H1 (cell line): ENCODE data around the gene MMP28. TPM values are rescaled to one million over a fixed set of nuclear protein-coding genes. Genes with fewer than 3 reads are reported as not detected.

Source experiments
- ASH2L ChIP-seq: fragments of 200-600, 300-600 bp; sonication (generic); IDR thresholded peaks from one replicate; pipeline ENCODE4 v1.7.1; 2017; ENCODE audit warnings: low read length
- BRCA1 ChIP-seq: IDR thresholded peaks from 2 replicates; pipeline ENCODE4 v1.6.1; 2012; ENCODE audit warnings: low read depth, low read length, improper control_type of control experiment
- CBX5 ChIP-seq: fragments of 300-800, 300-1000 bp; sonication (generic); IDR thresholded peaks from 2 replicates; pipeline ENCODE4 v1.7.1; 2016; ENCODE audit warnings: antibody characterized with exemption, low read length, low read depth
- CHD2 ChIP-seq: IDR thresholded peaks from 2 replicates; pipeline ENCODE4 v1.6.1; 2012; ENCODE audit warnings: low read length, improper control_type of control experiment
- CHD7 ChIP-seq: fragments of 300-600 bp; sonication (generic); IDR thresholded peaks from 2 replicates; pipeline ENCODE4 v1.7.1; 2012; ENCODE audit warnings: low read length, moderate library complexity, mild to moderate bottlenecking, inconsistent platforms; ENCODE audit not compliant: insufficient replicate concordance
- FOSL1 ChIP-seq: IDR thresholded peaks from 2 replicates; pipeline ENCODE4 v1.6.1; 2011; ENCODE audit warnings: mild to moderate bottlenecking, low read depth, low read length, moderate library complexity; ENCODE audit not compliant: insufficient read depth
- KDM5A ChIP-seq: fragments of 200-600 bp; IDR thresholded peaks from 2 replicates; pipeline ENCODE4 v1.7.1; 2012; ENCODE audit warnings: mild to moderate bottlenecking, low read length, inconsistent platforms, mixed read lengths
- NANOG ChIP-seq: IDR thresholded peaks from 2 replicates; pipeline ENCODE4 v1.6.1; 2011; ENCODE audit warnings: low read length, low read depth, mild to moderate bottlenecking, inconsistent platforms; ENCODE audit not compliant: insufficient read depth, poor library complexity, severe bottlenecking
- RAD21 ChIP-seq, 2 experiments: IDR thresholded peaks in 1 of 2; conservative IDR thresholded peaks in 1 of 2; 2 replicates each; pipeline ENCODE4 v1.6.1; 2011; ENCODE audit warnings: low read depth in 2 of 2, low read length in 2 of 2, improper control_type of control experiment in 1 of 2, inconsistent platforms in 1 of 2, mild to moderate bottlenecking in 1 of 2, moderate library complexity in 1 of 2
- RXRA ChIP-seq: IDR thresholded peaks from 2 replicates; pipeline ENCODE4 v1.6.1; 2011; ENCODE audit warnings: low read depth, mild to moderate bottlenecking, low read length, moderate library complexity; ENCODE audit not compliant: insufficient read depth
- TBP ChIP-seq: IDR thresholded peaks from 2 replicates; pipeline ENCODE4 v1.6.1; 2011; ENCODE audit warnings: low read depth, low read length, improper control_type of control experiment
- ZNF274 ChIP-seq: IDR thresholded peaks from 2 replicates; pipeline ENCODE4 v1.7.0; 2012; ENCODE audit warnings: low read length, borderline replicate concordance; ENCODE audit errors: extremely low read depth
- polyA plus RNA-seq, 7 experiments: library from polyadenylated mRNA; depleted of rRNA in 3 of 7; stranded (reverse) in 5 of 7; unstranded in 2 of 7; fragments of >200 nt in 5 of 7; fragments of 200-250 nt in 2 of 7; gene quantifications; 1 replicate in 5 of 7; 2 replicates in 1 of 7; 4 replicates in 1 of 7; pipeline versions ENCODE4 v1.2.1 to v1.2.3, GENCODE V29; 2011 to 2013; ENCODE audit warnings: missing spikeins in 2 of 7, mixed read lengths in 2 of 7
- total RNA-seq: library from RNA; stranded (reverse); fragmentation: NEBNext Ultra II Directional; extraction: Animal tissue kit (Norgen Biotek cat#: 25700); gene quantifications from 2 replicates; pipeline ENCODE4 v1.2.1, GENCODE V29; 2021

The MMP28 gene
- total and polyA plus RNA-seq, 2 of the 8 experiments (the other 6 are each of a cell fraction or from before 2014, with no cell fraction given) = not detected

DNA sequence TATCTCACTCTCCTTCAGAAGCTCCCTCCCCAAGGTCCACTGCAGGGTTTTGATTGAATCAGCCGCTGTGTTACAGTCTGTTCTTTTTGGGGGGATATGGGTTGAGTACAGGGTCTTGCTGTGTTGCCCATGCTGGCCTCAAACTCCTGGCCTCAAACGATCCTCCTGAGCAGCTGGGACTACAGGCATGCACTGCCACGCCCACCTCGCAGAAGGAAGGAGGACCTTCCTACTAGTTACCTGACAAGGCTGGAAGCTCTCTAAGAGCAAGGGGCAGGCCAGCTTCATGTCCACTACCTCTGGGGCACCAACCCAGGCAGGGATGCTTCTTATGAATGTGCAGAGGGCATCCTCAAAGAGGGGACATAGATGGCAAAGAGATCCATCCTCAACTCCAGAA is 1.9 kb upstream of the MMP28 start (continued):
- TF ChIP-seq CHD7 (no peak), BRCA1 (no peak), ASH2L (no peak), NANOG (no peak), KDM5A (no peak), FOSL1 (no peak), TBP (no peak), RAD21 (IDR thresholded peaks at IDR 0.05 in 1 of 2, conservative IDR thresholded peaks at IDR 0.05 in 1 of 2; ENCODE audit: low read depth in 2 of 2, low read length in 2 of 2) (no peak), CBX5 (no peak), RXRA (no peak), ZNF274 (no peak), CHD2 (no peak)
